GM23338 (cell line): ENCODE results near the gene ANAPC7. TPM values are rescaled to one million over a fixed set of nuclear protein-coding genes. Genes with fewer than 3 reads are reported as not detected.

Source experiments
- ATAC-seq: fragments of 200-7000 bp; cut with Tn5 transposase; 3 replicates; pipeline ENCODE4 v1.9.1; 2020
- DNase-seq: peaks from one replicate; pipeline ENCODE4 v3.0.0-alpha.2; 2015; ENCODE audit warnings: low spot score
- H2AFZ ChIP-seq: fragments of 200-600 bp; sonication (generic); 2 replicates; pipeline ENCODE4 v1.8.0; 2016; ENCODE audit warnings: antibody characterized with exemption, mild to moderate bottlenecking, moderate library complexity
- H3F3A ChIP-seq: fragments of 200-600 bp; sonication (generic); replicated peaks from 2 replicates; pipeline ENCODE4 v1.8.0; 2017; ENCODE audit warnings: antibody characterized with exemption, mixed run types, low read depth
- H3K27ac ChIP-seq: fragments of 200-600 bp; sonication (generic); 2 replicates; pipeline ENCODE4 v1.6.1; 2016; ENCODE audit warnings: low read depth
- H3K27me3 ChIP-seq: fragments of 200-600 bp; sonication (generic); 2 replicates; pipeline ENCODE4 v1.8.0; 2016; ENCODE audit warnings: mild to moderate bottlenecking, mixed run types, moderate library complexity; ENCODE audit not compliant: insufficient read depth
- H3K36me3 ChIP-seq: fragments of 200-600 bp; sonication (generic); 2 replicates; pipeline ENCODE4 v1.8.0; 2016; ENCODE audit warnings: mild to moderate bottlenecking; ENCODE audit not compliant: insufficient read depth
- H3K4me1 ChIP-seq: fragments of 200-600 bp; sonication (generic); 2 replicates; pipeline ENCODE4 v1.8.0; 2016; ENCODE audit warnings: mild to moderate bottlenecking, moderate library complexity; ENCODE audit not compliant: insufficient read depth
- H3K4me2 ChIP-seq: fragments of 200-600 bp; sonication (generic); 2 replicates; pipeline ENCODE4 v1.7.1; 2017; ENCODE audit warnings: mixed run types
- H3K4me3 ChIP-seq: fragments of 200-600 bp; sonication (generic); 2 replicates; pipeline ENCODE4 v1.6.1; 2016; ENCODE audit warnings: mixed run types
- H3K79me2 ChIP-seq: fragments of 200-600 bp; sonication (generic); replicated peaks from 2 replicates; pipeline ENCODE4 v1.8.0; 2017; ENCODE audit warnings: mild to moderate bottlenecking; ENCODE audit not compliant: insufficient read depth
- H3K9me2 ChIP-seq: fragments of 200-600 bp; sonication (generic); 2 replicates; pipeline ENCODE4 v1.8.0; 2017; ENCODE audit not compliant: insufficient read depth
- H4K20me1 ChIP-seq: fragments of 200-600 bp; sonication (generic); replicated peaks from 2 replicates; pipeline ENCODE4 v1.8.0; 2017; ENCODE audit warnings: mild to moderate bottlenecking; ENCODE audit not compliant: insufficient read depth
- H3K27ac Mint-ChIP-seq: 2 replicates; pipeline ENCODE4 v1.8.0; 2020; ENCODE audit warnings: inconsistent platforms, mild to moderate bottlenecking, moderate library complexity, mixed read lengths
- H3K27me3 Mint-ChIP-seq: 3 replicates; pipeline ENCODE4 v1.8.0; 2022; ENCODE audit warnings: low read depth, mild to moderate bottlenecking, moderate library complexity, mixed read lengths, inconsistent platforms; ENCODE audit not compliant: insufficient read depth, poor library complexity
- H3K36me3 Mint-ChIP-seq: 3 replicates; pipeline ENCODE4 v1.8.0; 2021; ENCODE audit warnings: low read depth, mild to moderate bottlenecking, inconsistent platforms, moderate library complexity, mixed read lengths
- H3K4me1 Mint-ChIP-seq: 3 replicates; pipeline ENCODE4 v1.8.0; 2020; ENCODE audit warnings: mild to moderate bottlenecking, inconsistent platforms, mixed read lengths
- H3K4me3 Mint-ChIP-seq: 3 replicates; pipeline ENCODE4 v1.8.0; 2021; ENCODE audit warnings: moderate library complexity, mild to moderate bottlenecking, inconsistent platforms, mixed read lengths
- H3K9me3 Mint-ChIP-seq: 3 replicates; pipeline ENCODE4 v1.8.0; 2020; ENCODE audit warnings: moderate library complexity, mild to moderate bottlenecking, inconsistent platforms, mixed read lengths
- CTCF ChIP-seq, 2 experiments: fragments of 200-600 bp in 1 of 2; sonication (generic) in 1 of 2; conservative IDR thresholded peaks; 2 replicates each; pipeline versions ENCODE4 v1.5.1 to v1.6.1; 2016 to 2017; ENCODE audit warnings: antibody characterized with exemption in 2 of 2, low read depth in 2 of 2, mild to moderate bottlenecking in 2 of 2, moderate library complexity in 1 of 2
- POLR2AphosphoS5 ChIP-seq: IDR thresholded peaks from 2 replicates; pipeline ENCODE4 v1.6.1; 2016; ENCODE audit warnings: antibody characterized with exemption, low read depth
- ZNF331 ChIP-seq: fragments of 250-450 bp; sonication (Bioruptor Pico); IDR thresholded peaks from 2 replicates; pipeline ENCODE4 v1.5.0; 2020; ENCODE audit warnings: low read depth, mild to moderate bottlenecking, moderate library complexity
- ZNF462 ChIP-seq: fragments of 250-450 bp; sonication (Bioruptor Pico); IDR thresholded peaks from 2 replicates; pipeline ENCODE4 v1.5.0; 2020; ENCODE audit warnings: mild to moderate bottlenecking, moderate library complexity
- polyA plus RNA-seq: library from polyadenylated mRNA; unstranded; fragments of >200 nt; fragmentation: Nextera tagmentation; extraction: Ambion mirVana; gene quantifications from 2 replicates; pipeline ENCODE4 v1.2.1, GENCODE V29; 2016
- total RNA-seq: library from RNA; depleted of rRNA; stranded (reverse); fragments of >200 nt; shearing (Covaris generic); gene quantifications from 2 replicates; pipeline ENCODE4 v1.2.3, GENCODE V29; 2014

Gene ANAPC7
- total and polyA plus RNA-seq, 2 experiments from 2014 or later: 71.0 to 99.3 TPM

GRCh38 chr12:110426406-110426805 lies 22.9 kb upstream of the ANAPC7 start (continued):
- no peak for TF ChIP-seq ZNF462 (CRISPR knock-in tag)
- no peak for TF ChIP-seq CTCF (conservative IDR thresholded peaks at IDR 0.05; ENCODE audit: low read depth in 2 of 2)

GRCh38 chr12:110424237-110424636 lies 20.7 kb upstream of the ANAPC7 start:
- Histone ChIP-seq H3K27ac (peak overlapping the region; percentile 72), H3K79me2 (no peaks in the 10 kb centered on the region), H3K27me3 (no peaks in the 10 kb centered on the region), H4K20me1 (no peaks in the 10 kb centered on the region), H3K4me2 (no peak overlapping the region), H2AFZ (peak overlapping the region; percentile 49), H3K4me1 (peaks cover 4% of the 10 kb centered on the region; the same call in 1 of the 2 replicates), H3K36me3 (no peaks in the 10 kb centered on the region), H3K9me2 (no peaks in the 10 kb centered on the region), H3K4me3 (no peak overlapping the region), H3F3A (peaks cover 6% of the 10 kb centered on the region; the same call in 1 of the 2 replicates)
- no peaks in the 10 kb centered on the region for H3K27me3 Mint-ChIP-seq
- peak; percentile 81 for ATAC-seq
- no peaks in the 10 kb centered on the region for H3K9me3 Mint-ChIP-seq
- no peak overlapping the region for H3K27ac Mint-ChIP-seq
- no peak overlapping the region for H3K4me3 Mint-ChIP-seq
- DNase-seq: peak; percentile 70
- peaks cover 8% of the 10 kb centered on the region; the same call in 2 of the 3 replicates for H3K4me1 Mint-ChIP-seq
- H3K36me3 Mint-ChIP-seq: no peaks in the 10 kb centered on the region
- TF ChIP-seq ZNF462 (CRISPR knock-in tag) (no peak), POLR2AphosphoS5 (no peak), CTCF (conservative IDR thresholded peaks at IDR 0.05; ENCODE audit: low read depth in 2 of 2) (no peak), ZNF331 (no peak)
